Aorta (tissue), 5 donors: ENCODE data around the gene INPP5J. TPM values are rescaled to one million over a fixed set of nuclear protein-coding genes. Genes with fewer than 3 reads are reported as not detected.

Experiments used
- ATAC-seq: fragments of 200-7000 bp; cut with Tn5 transposase; one replicate; pipeline ENCODE4 v1.9.1; 2022; ENCODE audit warnings: moderate library complexity; ENCODE audit not compliant: low FRiP score
- DNase-seq, 2 donors: peaks; one replicate each; pipeline ENCODE4 v3.0.0-alpha.2; 2020
- H3K27ac ChIP-seq, 2 donors: one replicate each; pipeline ENCODE4 v1.5.1; 2013; ENCODE audit warnings: low read length in 2 of 2, mild to moderate bottlenecking in 2 of 2, moderate library complexity in 2 of 2, control low read depth in 1 of 2, inconsistent platforms in 1 of 2, low read depth in 1 of 2
- H3K27me3 ChIP-seq, 2 donors: one replicate each; pipeline ENCODE4 v1.6.1; 2013; ENCODE audit warnings: control low read depth in 1 of 2, low read length in 1 of 2, mild to moderate bottlenecking in 1 of 2, moderate library complexity in 1 of 2; ENCODE audit not compliant: insufficient read depth in 2 of 2, control insufficient read depth in 1 of 2
- H3K36me3 ChIP-seq, 2 donors: one replicate each; pipeline ENCODE4 v1.6.1; 2013; ENCODE audit warnings: control low read depth in 1 of 2, low read length in 1 of 2, mild to moderate bottlenecking in 1 of 2; ENCODE audit not compliant: insufficient read depth in 2 of 2, control insufficient read depth in 1 of 2
- H3K4me1 ChIP-seq, 2 donors: one replicate each; pipeline ENCODE4 v1.6.1; 2013; ENCODE audit warnings: low read length in 2 of 2, control low read depth in 1 of 2, mild to moderate bottlenecking in 1 of 2, moderate library complexity in 1 of 2; ENCODE audit not compliant: insufficient read depth in 2 of 2, control insufficient read depth in 1 of 2
- H3K4me3 ChIP-seq, 2 donors: one replicate each; pipeline ENCODE4 v1.5.1; 2013; ENCODE audit warnings: low read length in 2 of 2, control low read depth in 1 of 2, mild to moderate bottlenecking in 1 of 2
- H3K9me3 ChIP-seq: one replicate; pipeline ENCODE4 v1.6.1; 2013; ENCODE audit warnings: mild to moderate bottlenecking, low read length; ENCODE audit not compliant: control insufficient read depth
- WGBS, 2 donors: extraction: QIAGEN DNeasy Blood & Tissue Kit; methylation state at CpG; one replicate each; pipeline ENCODE4 v1.1.7; 2013; 5-methylcytosine and 5-hydroxymethylcytosine counted together
- intact Hi-C, 2 donors: fragments of 100-400 bp; cut with DNase I; formaldehyde crosslinking; loops; one replicate each; pipeline versions ENCODE4 v1.14.2 to v1.15.0; 2022
- microRNA-seq, 2 donors: library from miRNA; unstranded; fragments of <30 nt; microRNA quantifications; one replicate each; pipeline ENCODE4 v1.2.0, GENCODE V29; 2020
- polyA plus RNA-seq, 2 donors: library from polyadenylated mRNA; stranded (reverse); fragments of 200-250 nt; gene quantifications; one replicate each; pipeline ENCODE4 v1.2.3, GENCODE V29; 2013
- total RNA-seq, 2 donors: library from RNA; stranded (reverse); fragmentation: NEBNext Ultra II Directional; extraction: Animal tissue kit (Norgen Biotek cat#: 25700); gene quantifications; one replicate each; pipeline ENCODE4 v1.2.1, GENCODE V29; 2021
- donor health status: healthy with polysubstance abuse.
- donor health status: Bipolar disorder and iron deficiency.
- donor health status: DM: no; HTN: no; CAD: no.
- donor health status: DM: no; HTN: no; CAD: no.
- donor health status: DM: yes; HTN: yes; CAD: no.

INPP5J gene
- total and polyA plus RNA-seq, 4 donors, result 2.4 to 8.3 (median 5.5) TPM

GRCh38 chr22:31173386-31174145, 50.8 kb downstream of the INPP5J start:
- peak overlapping the region; percentile 79 to 98 for H3K27ac ChIP-seq
- intact Hi-C loops, result no loop called here
- peak; percentile 44 for ATAC-seq
- H3K36me3 ChIP-seq, result no peaks in the 10 kb centered on the region
- DNase-seq, result no peak
- peak overlapping the region in 1 of 2 donors; percentile 41 for H3K4me3 ChIP-seq
- peaks cover 7 to 15% of the 10 kb centered on the region in 2 donors for H3K4me1 ChIP-seq
- 39 to 43% methylated on average over 5 of the region's 5 CpGs for WGBS, 2 donors
- H3K27me3 ChIP-seq, result no peaks in the 10 kb centered on the region
- H3K9me3 ChIP-seq, result no peaks in the 10 kb centered on the region

GRCh38 chr22:31176923-31177322, 54.2 kb downstream of the INPP5J start:
- H3K9me3 ChIP-seq, result no peaks in the 10 kb centered on the region
- intact Hi-C loops, result no loop called here
- H3K4me3 ChIP-seq, result no peak overlapping the region
- peaks cover 6 to 7% of the 10 kb centered on the region in 2 donors for H3K4me1 ChIP-seq
- WGBS, 2 donors, result 43 to 60% methylated on average over 1 of the region's 1 CpG
- peak; percentile 22 for ATAC-seq
- H3K27me3 ChIP-seq, result no peaks in the 10 kb centered on the region
- no peaks in the 10 kb centered on the region for H3K36me3 ChIP-seq
- peak overlapping the region; percentile 67 to 99 for H3K27ac ChIP-seq
- no peak for DNase-seq

- H3K36me3 ChIP-seq, result no peaks in the 10 kb centered on the region
- no peaks in the 10 kb centered on the region for H3K9me3 ChIP-seq
- H3K4me3 ChIP-seq, result no peak overlapping the region
- H3K4me1 ChIP-seq, result peaks cover 6 to 7% of the 10 kb centered on the region in 2 donors
- no peaks in the 10 kb centered on the region for H3K27me3 ChIP-seq
- WGBS, 2 donors, result 48 to 54% methylated on average over 6 of the region's 6 CpGs
- DNase-seq (peak; percentile 82 to 84), ATAC-seq (peak; percentile 62)
- peak overlapping the region; percentile 23 to 85 for H3K27ac ChIP-seq
- intact Hi-C loops, result no loop called here
These were observed 54.8 kb downstream of the INPP5J start for GRCh38 chr22:31177420-31178162.

- Histone ChIP-seq H3K27me3 (no peaks in the 10 kb centered on the region), H3K36me3 (no peaks in the 10 kb centered on the region), H3K4me3 (no peak overlapping the region), H3K27ac (no peak overlapping the region), H3K4me1 (peaks cover 4 to 6% of the 10 kb centered on the region in 2 donors), H3K9me3 (no peaks in the 10 kb centered on the region)
- intact Hi-C loops, result no loop called here
- DNase-seq, result no peak
- WGBS, 2 donors, result 94 to 96% methylated on average over 2 of the region's 2 CpGs
- no peak for ATAC-seq
These were observed 56.1 kb downstream of the INPP5J start for GRCh38 chr22:31178859-31179258.

GRCh38 chr22:31179345-31179744, 56.6 kb downstream of the INPP5J start:
- intact Hi-C loops, result no loop called here
- WGBS, 2 donors, result 20 to 28% methylated on average over 1 of the region's 1 CpG
- Histone ChIP-seq H3K36me3 (no peaks in the 10 kb centered on the region), H3K4me1 (peaks cover 4 to 6% of the 10 kb centered on the region in 2 donors), H3K4me3 (no peak overlapping the region), H3K9me3 (no peaks in the 10 kb centered on the region), H3K27me3 (no peaks in the 10 kb centered on the region), H3K27ac (no peak overlapping the region)
- no peak for DNase-seq
- ATAC-seq, result no peak

GRCh38 chr22:31184015-31184414, 61.2 kb downstream of the INPP5J start:
- Histone ChIP-seq H3K36me3 (peaks cover 0 to 2% of the 10 kb centered on the region in 2 donors), H3K27me3 (no peaks in the 10 kb centered on the region), H3K4me3 (no peak overlapping the region), H3K27ac (no peak overlapping the region), H3K4me1 (no peaks in the 10 kb centered on the region), H3K9me3 (no peaks in the 10 kb centered on the region)
- intact Hi-C loops, result no loop called here
- no peak for ATAC-seq
- 92 to 93% methylated on average over 27 to 30 of the region's 30 CpGs for WGBS, 2 donors
- DNase-seq, result no peak

Small RNA genes lying within 50 kb of the gene (microRNA-seq; reads per million reads assigned to microRNA genes)
- gene MIR3928, result 6.0 to 7.2 reads per million in 2 donors

Other genes starting within 250 kb of the INPP5J start
- 10 to 100 TPM; 28.3 to 37.7 TPM for gene MORC2, start 154.2 kb upstream of the INPP5J start, total RNA-seq
- 10 to 100 TPM in 1 of 2 donors, 1 to 10 TPM in 1; 7.8 to 29.7 TPM for gene MORC2, start 154.2 kb upstream of the INPP5J start, polyA plus RNA-seq
- 10 to 100 TPM; 86.1 to 89.4 TPM for gene TUG1, start 153.7 kb upstream of the INPP5J start, total RNA-seq
- 10 to 100 TPM; 10.6 to 68.0 TPM for gene TUG1, start 153.7 kb upstream of the INPP5J start, polyA plus RNA-seq
- gene SMTN, start 41.6 kb upstream of the INPP5J start, total RNA-seq, result 1,000 to 10,000 TPM in 1 of 2 donors, 100 to 1,000 TPM in 1; 588 to 1,240 TPM
- 100 to 1,000 TPM in 1 of 2 donors, 10 to 100 TPM in 1; 97.7 to 554 TPM for gene SMTN, start 41.6 kb upstream of the INPP5J start, polyA plus RNA-seq
- 100 to 1,000 TPM; 368 to 526 TPM for gene SELENOM, start 15.4 kb upstream of the INPP5J start, total RNA-seq
- 1,000 to 10,000 TPM in 1 of 2 donors, 100 to 1,000 TPM in 1; 806 to 1,228 TPM for gene SELENOM, start 15.4 kb upstream of the INPP5J start, polyA plus RNA-seq
- not detected for gene PLA2G3, start 17.5 kb downstream of the INPP5J start, total RNA-seq
- gene PLA2G3, start 17.5 kb downstream of the INPP5J start, polyA plus RNA-seq, result under 1 TPM in 1 of 2 donors, not detected in 1; 0.33 TPM
- gene RNF185, start 37.2 kb downstream of the INPP5J start, total RNA-seq, result 10 to 100 TPM; 42.8 to 62.5 TPM
- gene RNF185, start 37.2 kb downstream of the INPP5J start, polyA plus RNA-seq, result 10 to 100 TPM; 26.3 to 36.1 TPM
- 10 to 100 TPM; 35.4 to 55.2 TPM for gene LIMK2, start 89.3 kb downstream of the INPP5J start, total RNA-seq
- gene LIMK2, start 89.3 kb downstream of the INPP5J start, polyA plus RNA-seq, result 10 to 100 TPM; 10.9 to 28.8 TPM
- 10 to 100 TPM; 14.1 to 41.6 TPM for gene PIK3IP1, start 169.5 kb downstream of the INPP5J start, total RNA-seq
- 10 to 100 TPM; 16.8 to 44.9 TPM for gene PIK3IP1, start 169.5 kb downstream of the INPP5J start, polyA plus RNA-seq
- gene PATZ1, start 223.4 kb downstream of the INPP5J start, total RNA-seq, result 10 to 100 TPM; 14.1 to 17.6 TPM
- gene PATZ1, start 223.4 kb downstream of the INPP5J start, polyA plus RNA-seq, result 10 to 100 TPM in 1 of 2 donors, 1 to 10 TPM in 1; 3.3 to 11.5 TPM